Measurements from ENCODE around the gene ANO7.

Gene ANO7

GRCh38 chr2:241197947-241198346 lies 9.5 kb downstream of the ANO7 start:
- Histone ChIP-seq H3K4me3 (ENCODE audit: low read depth in 1 of 2, low read length in 2 of 2) (no peak overlapping the region), H4K20me1 (ENCODE audit: insufficient read depth, low read length) (0 out of 2 replicates have a peak, but pooled peaks cover 3% of the 10 kb centered on the region), H3K36me3 (ENCODE audit: insufficient read depth, low read length) (no peaks in the 10 kb centered on the region), H3K9ac (ENCODE audit: low read depth, low read length) (no peak overlapping the region), H2AFZ (ENCODE audit: low read depth, low read length) (no peak overlapping the region), H3K4me1 (ENCODE audit: insufficient read depth, low read length) (no peaks in the 10 kb centered on the region), H3K4me2 (ENCODE audit: insufficient read depth, low read length) (no peak overlapping the region), H3K9me3 (ENCODE audit: insufficient read depth, low read length, severe bottlenecking) (no peaks in the 10 kb centered on the region), H3K27me3 (ENCODE audit: insufficient read depth, low read length, poor library complexity) (no peaks in the 10 kb centered on the region), H3K27ac (ENCODE audit: low read length) (no peak overlapping the region), H3K79me2 (ENCODE audit: insufficient read depth, low read length) (no peaks in the 10 kb centered on the region)
- TF ChIP-seq CTCF (IDR thresholded peaks at IDR 0.05; ENCODE audit: borderline replicate concordance, extremely low read depth, low read length, poor library complexity, severe bottlenecking) (no peak), EZH2 (IDR thresholded peaks at IDR 0.05; ENCODE audit: borderline replicate concordance, low read depth, low read length, severe bottlenecking) (no peak)
- no peak for DNase-seq
- ATAC-seq (ENCODE audit: insufficient read depth, low read depth): no peak

- H3K27me3 ChIP-seq (ENCODE audit: insufficient read depth, low read length, poor library complexity): no peaks in the 10 kb centered on the region
- H3K9me3 ChIP-seq (ENCODE audit: insufficient read depth, low read length, severe bottlenecking): no peaks in the 10 kb centered on the region
- H3K4me2 ChIP-seq (ENCODE audit: insufficient read depth, low read length): no peak overlapping the region
- H3K4me1 ChIP-seq (ENCODE audit: insufficient read depth, low read length): no peaks in the 10 kb centered on the region
- DNase-seq (no peak), ATAC-seq (ENCODE audit: insufficient read depth, low read depth) (no peak)
- no peaks in the 10 kb centered on the region for H3K79me2 ChIP-seq (ENCODE audit: insufficient read depth, low read length)
- no peaks in the 10 kb centered on the region for H3K36me3 ChIP-seq (ENCODE audit: insufficient read depth, low read length)
- H3K4me3 ChIP-seq (ENCODE audit: low read depth in 1 of 2, low read length in 2 of 2): no peak overlapping the region
- no peak overlapping the region for H2AFZ ChIP-seq (ENCODE audit: low read depth, low read length)
- TF ChIP-seq CTCF (IDR thresholded peaks at IDR 0.05; ENCODE audit: borderline replicate concordance, extremely low read depth, low read length, poor library complexity, severe bottlenecking): no peak
- TF ChIP-seq EZH2 (IDR thresholded peaks at IDR 0.05; ENCODE audit: borderline replicate concordance, low read depth, low read length, severe bottlenecking): no peak
- no peak overlapping the region for H3K27ac ChIP-seq (ENCODE audit: low read length)
- H4K20me1 ChIP-seq (ENCODE audit: insufficient read depth, low read length): 0 out of 2 replicates have a peak, but pooled peaks cover 3% of the 10 kb centered on the region
- no peak overlapping the region for H3K9ac ChIP-seq (ENCODE audit: low read depth, low read length)
These were observed 10.2 kb downstream of the ANO7 start for GRCh38 chr2:241198381-241199279.

- ATAC-seq (ENCODE audit: insufficient read depth, low read depth): no peak
- 0 out of 2 replicates have a peak, but pooled peaks cover 3% of the 10 kb centered on the region for H4K20me1 ChIP-seq (ENCODE audit: insufficient read depth, low read length)
- TF ChIP-seq EZH2 (IDR thresholded peaks at IDR 0.05; ENCODE audit: borderline replicate concordance, low read depth, low read length, severe bottlenecking) (no peak), CTCF (IDR thresholded peaks at IDR 0.05; ENCODE audit: borderline replicate concordance, extremely low read depth, low read length, poor library complexity, severe bottlenecking) (no peak)
- H3K27ac ChIP-seq (ENCODE audit: low read length): no peak overlapping the region
- no peak overlapping the region for H2AFZ ChIP-seq (ENCODE audit: low read depth, low read length)
- H3K9me3 ChIP-seq (ENCODE audit: insufficient read depth, low read length, severe bottlenecking): no peaks in the 10 kb centered on the region
- no peak overlapping the region for H3K4me3 ChIP-seq (ENCODE audit: low read depth in 1 of 2, low read length in 2 of 2)
- no peaks in the 10 kb centered on the region for H3K79me2 ChIP-seq (ENCODE audit: insufficient read depth, low read length)
- no peak for DNase-seq
- no peaks in the 10 kb centered on the region for H3K36me3 ChIP-seq (ENCODE audit: insufficient read depth, low read length)
- H3K27me3 ChIP-seq (ENCODE audit: insufficient read depth, low read length, poor library complexity): no peaks in the 10 kb centered on the region
- no peaks in the 10 kb centered on the region for H3K4me1 ChIP-seq (ENCODE audit: insufficient read depth, low read length)
- H3K9ac ChIP-seq (ENCODE audit: low read depth, low read length): no peak overlapping the region
- H3K4me2 ChIP-seq (ENCODE audit: insufficient read depth, low read length): no peak overlapping the region
These were observed 10.8 kb downstream of the ANO7 start for GRCh38 chr2:241199286-241199685.

All from DND-41 (cell line).